OCI-LY1 (cell line): ENCODE measurements around the gene SH3D21.

ENCODE experiments used
- EZH2 ChIP-seq: fragments of 200-600 bp; sonication (generic), shearing (Covaris generic); IDR thresholded peaks from 2 replicates; pipeline ENCODE4 v1.8.0; 2017; ENCODE audit warnings: borderline replicate concordance, mixed run types, mild to moderate bottlenecking, antibody characterized with exemption, low read length, moderate library complexity, mixed read lengths
- TF ChIP-seq, protein P1 (sequence below): fragments of 200-600 bp; sonication (generic), shearing (Covaris generic); IDR thresholded peaks from 2 replicates; pipeline ENCODE4 v1.5.1; 2017; ENCODE audit warnings: mild to moderate bottlenecking, antibody characterized with exemption, low read length, moderate library complexity, mixed read lengths

DNA sequence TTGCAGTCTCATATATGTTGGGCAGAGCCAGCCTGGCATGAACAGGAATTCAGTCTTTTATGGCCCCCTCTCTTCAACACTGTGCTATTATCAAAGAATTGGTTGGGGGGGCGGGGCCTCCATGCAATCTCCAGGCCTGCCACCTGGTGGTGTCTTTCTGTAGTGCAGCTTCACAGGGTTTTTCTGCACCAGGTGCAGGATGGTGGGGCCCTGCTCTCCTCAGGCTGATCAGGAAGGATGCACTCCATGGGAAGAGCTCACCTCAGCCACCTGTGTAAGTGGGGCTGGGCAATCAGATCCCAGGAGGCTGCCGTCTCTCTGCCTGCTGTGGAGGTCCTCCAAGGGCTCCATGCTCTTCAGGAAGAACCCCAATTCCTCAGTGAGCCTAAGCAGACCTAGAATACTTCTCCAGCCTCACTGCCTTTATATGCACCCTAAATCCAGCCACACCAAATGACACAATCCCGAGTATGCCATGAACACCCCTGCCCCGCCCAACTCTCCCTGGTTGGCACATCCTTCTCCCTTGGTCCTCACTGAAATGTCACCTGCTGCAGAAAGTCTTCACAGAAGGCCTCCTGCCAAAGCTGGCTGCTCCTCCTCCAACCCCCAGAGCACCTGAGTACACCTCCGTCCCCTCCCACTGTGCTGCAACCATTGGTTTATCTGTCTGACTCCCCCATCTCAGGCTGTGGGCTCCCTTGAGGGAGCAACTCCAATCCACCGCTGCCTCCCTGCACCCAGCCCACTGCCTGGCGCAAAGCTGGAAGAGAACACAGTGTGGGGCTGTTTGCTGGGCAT lies 63.1 kb downstream of the SH3D21 start:
- TF ChIP-seq, protein P1, sequence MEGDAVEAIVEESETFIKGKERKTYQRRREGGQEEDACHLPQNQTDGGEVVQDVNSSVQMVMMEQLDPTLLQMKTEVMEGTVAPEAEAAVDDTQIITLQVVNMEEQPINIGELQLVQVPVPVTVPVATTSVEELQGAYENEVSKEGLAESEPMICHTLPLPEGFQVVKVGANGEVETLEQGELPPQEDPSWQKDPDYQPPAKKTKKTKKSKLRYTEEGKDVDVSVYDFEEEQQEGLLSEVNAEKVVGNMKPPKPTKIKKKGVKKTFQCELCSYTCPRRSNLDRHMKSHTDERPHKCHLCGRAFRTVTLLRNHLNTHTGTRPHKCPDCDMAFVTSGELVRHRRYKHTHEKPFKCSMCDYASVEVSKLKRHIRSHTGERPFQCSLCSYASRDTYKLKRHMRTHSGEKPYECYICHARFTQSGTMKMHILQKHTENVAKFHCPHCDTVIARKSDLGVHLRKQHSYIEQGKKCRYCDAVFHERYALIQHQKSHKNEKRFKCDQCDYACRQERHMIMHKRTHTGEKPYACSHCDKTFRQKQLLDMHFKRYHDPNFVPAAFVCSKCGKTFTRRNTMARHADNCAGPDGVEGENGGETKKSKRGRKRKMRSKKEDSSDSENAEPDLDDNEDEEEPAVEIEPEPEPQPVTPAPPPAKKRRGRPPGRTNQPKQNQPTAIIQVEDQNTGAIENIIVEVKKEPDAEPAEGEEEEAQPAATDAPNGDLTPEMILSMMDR = peak; percentile 90
- no peak for TF ChIP-seq EZH2
